Stimulated activated naive CD8-positive, alpha-beta T cell treated with anti-CD3 and anti-CD28 coated beads, Interleukin-15, amount 100 ng/mL, for 72 hours (primary cell): ENCODE measurements around the gene ARSI.

Experiments
- ATAC-seq: fragments of 150-1000 bp; cut with Tn5 transposase; 2 replicates; pipeline ENCODE4 v1.10.0; 2021; ENCODE audit warnings: mild to moderate bottlenecking, moderate library complexity
- DNase-seq, 2 donors: peaks; one replicate each; pipeline ENCODE4 v3.0.0; 2021 to 2022
- H3K27ac Mint-ChIP-seq, 2 donors: one replicate each; pipeline ENCODE4 v1.8.0; 2022; ENCODE audit warnings: mild to moderate bottlenecking in 2 of 2, mixed read lengths in 2 of 2, moderate library complexity in 2 of 2
- H3K27me3 Mint-ChIP-seq: one replicate; pipeline ENCODE4 v1.8.0; 2022; ENCODE audit warnings: mixed read lengths
- H3K4me1 Mint-ChIP-seq: one replicate; pipeline ENCODE4 v1.8.0; 2022; ENCODE audit warnings: mild to moderate bottlenecking, mixed read lengths
- H3K4me3 Mint-ChIP-seq, 2 donors: one replicate each; pipeline ENCODE4 v1.8.0; 2022; ENCODE audit warnings: mild to moderate bottlenecking in 2 of 2, mixed read lengths in 2 of 2, moderate library complexity in 1 of 2
- H3K9me3 Mint-ChIP-seq, 2 donors: one replicate each; pipeline ENCODE4 v1.8.0; 2022; ENCODE audit warnings: mixed read lengths in 2 of 2

Gene ARSI

DNA sequence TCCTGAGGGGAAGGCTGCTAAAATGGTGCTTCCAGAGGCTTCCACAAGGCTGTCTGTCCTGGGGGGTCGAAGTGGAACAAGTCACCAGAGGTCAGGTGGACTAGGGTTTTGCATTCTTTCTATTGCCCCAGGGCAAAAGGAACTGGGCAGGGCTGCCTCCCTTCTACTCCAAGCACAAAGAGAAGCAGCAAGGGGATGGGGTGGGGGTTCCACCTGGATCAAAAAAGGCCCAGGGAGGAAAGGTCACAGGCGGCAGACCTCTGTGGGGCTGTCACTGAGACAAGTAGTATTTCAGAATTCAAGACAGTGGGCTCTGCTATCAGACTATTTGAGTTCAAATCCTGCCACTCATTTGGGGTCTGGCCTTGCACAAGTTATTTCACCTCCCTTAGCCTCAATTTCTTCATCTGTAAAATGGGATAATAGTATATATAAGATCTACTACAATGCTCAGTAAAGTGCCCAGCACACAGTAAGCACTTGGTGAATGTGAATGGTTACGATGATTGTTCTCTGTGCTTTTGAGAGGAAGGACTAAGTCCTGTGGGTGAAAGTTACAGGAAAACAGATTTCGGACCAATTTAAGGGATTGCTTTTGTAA is 1.9 kb upstream of the ARSI start:
- ATAC-seq (no peak), DNase-seq (no peak)
- peaks cover 50% of the 10 kb centered on the region for H3K27me3 Mint-ChIP-seq
- H3K4me1 Mint-ChIP-seq = no peaks in the 10 kb centered on the region
- no peaks in the 10 kb centered on the region for H3K9me3 Mint-ChIP-seq
- H3K27ac Mint-ChIP-seq = no peak overlapping the region
- no peak overlapping the region for H3K4me3 Mint-ChIP-seq

DNA sequence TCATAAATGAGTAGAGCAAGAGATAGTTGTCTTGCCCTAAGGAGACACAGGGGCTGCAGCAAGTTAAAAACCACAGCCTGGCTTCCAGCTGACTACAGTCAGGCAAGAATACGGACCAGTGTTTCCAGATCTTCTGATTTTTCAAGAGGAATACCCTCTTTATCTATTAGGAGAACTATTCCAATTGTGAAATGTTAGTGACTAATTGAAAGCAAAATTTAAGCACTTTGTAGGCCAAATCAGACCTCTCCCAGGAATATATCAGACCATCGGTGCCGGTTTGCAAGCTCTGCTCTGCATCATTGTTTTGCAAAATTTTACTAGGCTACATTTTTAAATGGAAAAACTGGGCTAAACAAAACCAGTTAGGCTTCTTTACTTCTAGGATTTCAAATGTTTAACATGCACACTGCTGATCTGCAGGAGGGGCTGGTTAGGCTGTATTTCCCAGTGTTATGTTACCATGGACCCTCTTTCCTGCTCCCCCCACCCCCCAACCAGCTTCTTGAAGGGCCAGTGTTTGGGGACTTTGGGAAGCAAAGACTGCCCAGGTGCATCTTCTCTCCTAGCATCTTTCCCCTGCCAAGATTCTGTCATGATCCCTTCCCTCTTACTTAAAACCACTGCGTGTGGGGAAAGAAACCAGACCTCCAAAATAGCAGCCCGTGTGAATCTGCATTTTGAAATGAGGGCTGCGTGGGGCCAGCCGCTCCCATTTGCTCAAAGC is 1.1 kb upstream of the ARSI start:
- peaks cover 52% of the 10 kb centered on the region for H3K27me3 Mint-ChIP-seq
- no peak for ATAC-seq
- H3K27ac Mint-ChIP-seq = no peak overlapping the region
- no peak overlapping the region for H3K4me3 Mint-ChIP-seq
- no peak for DNase-seq
- H3K4me1 Mint-ChIP-seq = no peaks in the 10 kb centered on the region
- no peaks in the 10 kb centered on the region for H3K9me3 Mint-ChIP-seq

DNA sequence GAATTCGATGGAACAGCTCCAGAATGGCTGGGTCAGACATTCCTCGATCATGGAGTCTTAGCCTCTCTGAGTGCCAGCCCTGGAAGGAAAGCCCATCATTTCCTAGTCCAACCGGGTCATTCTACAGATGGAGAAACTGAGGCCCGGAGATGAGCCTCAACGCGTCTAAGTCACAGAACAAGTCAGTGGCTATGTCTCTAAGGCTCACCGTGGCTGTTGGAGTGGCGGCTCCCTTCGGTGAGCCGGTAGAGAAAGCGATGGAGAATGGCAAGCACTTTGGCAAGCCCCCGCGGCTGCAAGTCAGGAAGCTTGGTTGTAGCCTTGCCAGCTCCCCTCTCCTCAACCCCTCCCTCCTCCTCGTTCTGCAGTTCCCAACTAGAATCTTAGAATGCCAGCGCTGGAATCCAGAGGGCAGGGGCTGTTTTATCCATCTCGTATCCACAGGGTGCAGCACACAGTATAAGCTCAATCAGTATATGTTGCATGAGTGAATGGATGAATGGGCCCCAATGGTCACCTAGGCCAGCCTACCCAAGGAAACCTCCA is 438 bp upstream of the ARSI start:
- Mint-ChIP-seq H3K27me3 (peaks cover 52% of the 10 kb centered on the region), H3K27ac (no peak overlapping the region), H3K9me3 (no peaks in the 10 kb centered on the region), H3K4me1 (no peaks in the 10 kb centered on the region), H3K4me3 (no peak overlapping the region)
- ATAC-seq (no peak), DNase-seq (no peak)

DNA sequence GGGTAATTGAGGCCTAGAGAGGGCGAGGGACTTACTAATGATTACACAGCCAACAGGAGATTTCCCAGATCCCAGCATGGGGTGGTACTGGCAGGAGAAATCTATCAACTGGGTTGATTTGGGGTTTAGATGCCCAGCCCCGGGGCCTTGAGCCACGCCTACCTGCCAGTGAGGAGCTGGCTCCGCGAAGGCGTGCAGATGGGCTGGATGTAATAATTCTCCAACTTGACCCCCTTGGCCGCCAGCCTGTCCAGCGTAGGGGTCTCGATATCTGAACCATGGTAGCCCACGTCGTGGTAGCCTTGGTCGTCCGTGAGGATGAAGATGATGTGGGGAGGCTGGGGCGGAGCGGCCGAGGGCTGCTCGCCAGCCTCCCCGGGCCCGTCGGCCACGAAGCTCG is 804 bp downstream of the ARSI start:
- no peak for ATAC-seq
- Mint-ChIP-seq H3K4me3 (no peak overlapping the region), H3K4me1 (no peaks in the 10 kb centered on the region), H3K9me3 (no peaks in the 10 kb centered on the region), H3K27ac (no peak overlapping the region), H3K27me3 (peaks cover 52% of the 10 kb centered on the region)
- DNase-seq = no peak

DNA sequence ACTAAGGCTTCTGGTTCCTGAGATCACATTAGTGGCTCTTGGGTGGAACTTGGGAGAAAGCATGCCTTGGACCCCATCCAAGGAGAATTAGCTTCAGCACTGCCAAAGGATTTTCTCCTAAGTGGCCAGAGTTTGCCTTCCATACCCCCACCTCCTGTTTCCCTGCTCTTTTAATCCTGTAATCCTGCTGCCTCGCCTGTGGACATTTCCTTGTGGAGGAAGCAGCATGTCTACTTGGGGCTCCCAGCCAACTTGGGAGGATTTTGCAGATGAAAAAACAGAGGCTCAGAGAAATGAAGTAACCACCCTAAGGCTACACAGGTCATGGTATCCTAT is 1.6 kb downstream of the ARSI start:
- no peak overlapping the region for H3K4me3 Mint-ChIP-seq
- DNase-seq (no peak), ATAC-seq (no peak)
- no peaks in the 10 kb centered on the region for H3K9me3 Mint-ChIP-seq
- no peak overlapping the region for H3K27ac Mint-ChIP-seq
- peaks cover 52% of the 10 kb centered on the region for H3K27me3 Mint-ChIP-seq
- no peaks in the 10 kb centered on the region for H3K4me1 Mint-ChIP-seq

DNA sequence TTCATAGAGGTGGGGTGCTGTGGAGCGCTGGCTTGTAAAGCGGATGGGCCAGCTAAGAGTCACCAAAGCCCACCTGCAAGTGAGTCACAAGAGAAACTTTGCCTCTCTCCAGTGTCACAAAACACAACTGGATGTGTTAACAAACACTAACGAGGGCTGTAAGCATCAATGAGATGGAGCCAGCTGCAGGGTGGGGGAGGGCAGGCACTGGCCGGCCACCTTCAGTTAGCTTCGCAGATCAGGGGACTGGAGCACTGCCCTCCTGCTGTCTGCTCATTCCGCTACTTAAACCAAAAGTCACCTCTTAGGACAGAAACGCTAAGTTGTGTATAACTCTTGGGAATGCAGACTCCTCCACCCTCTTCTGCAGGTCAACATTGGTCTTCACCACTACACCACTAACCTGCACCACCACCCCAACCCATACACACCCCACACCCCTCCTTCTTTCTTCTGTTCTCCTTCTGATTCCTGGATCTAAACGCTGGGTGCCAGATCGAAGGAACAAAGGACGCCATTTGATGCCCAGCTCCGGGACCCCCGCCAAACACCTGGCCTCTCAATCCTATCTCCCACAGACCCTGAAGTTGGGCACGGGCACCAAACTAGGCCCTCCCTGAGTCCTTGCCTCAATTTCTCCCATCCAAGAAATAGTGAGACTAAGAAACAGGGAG is 2.1 kb downstream of the ARSI start:
- Mint-ChIP-seq H3K27ac (no peak overlapping the region), H3K27me3 (peaks cover 52% of the 10 kb centered on the region), H3K4me3 (no peak overlapping the region), H3K9me3 (no peaks in the 10 kb centered on the region), H3K4me1 (no peaks in the 10 kb centered on the region)
- ATAC-seq (no peak), DNase-seq (no peak)

DNA sequence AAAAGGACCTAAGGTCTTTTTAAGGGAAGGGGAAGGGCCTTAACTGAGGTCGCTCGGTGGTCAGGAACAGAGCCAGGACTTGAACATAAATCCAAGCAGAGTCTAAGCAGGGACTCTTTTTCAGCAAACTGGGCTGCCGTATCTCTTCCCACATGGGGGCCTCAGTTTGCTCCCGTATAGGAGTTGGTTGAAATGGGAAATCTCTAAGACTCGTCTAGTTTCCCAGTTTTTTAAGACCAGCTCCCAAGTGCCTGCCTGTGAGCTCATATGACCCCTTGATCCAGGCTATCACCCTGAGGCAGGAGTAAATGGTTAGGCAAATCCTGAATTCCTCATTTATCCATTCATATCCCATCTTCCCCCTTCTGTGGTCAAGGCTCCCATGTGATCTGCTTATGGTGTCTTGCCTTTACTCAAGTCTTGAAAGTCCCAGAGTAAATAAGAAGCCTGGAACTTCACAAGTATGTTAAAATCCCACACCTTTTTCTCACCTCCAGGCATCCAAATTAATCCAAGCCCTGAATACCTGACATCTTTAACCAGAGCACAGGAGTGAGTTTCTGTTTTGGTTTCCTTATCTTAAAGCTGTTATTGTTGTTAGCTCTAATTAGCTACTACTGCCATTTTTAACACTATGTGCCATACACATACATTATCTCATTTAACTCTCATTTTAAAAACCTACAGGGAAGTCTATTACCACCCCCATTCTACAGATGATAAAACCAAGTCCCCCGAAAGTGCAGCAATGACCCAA is 3.0 kb downstream of the ARSI start:
- Mint-ChIP-seq H3K4me3 (no peak overlapping the region), H3K27ac (no peak overlapping the region), H3K4me1 (no peaks in the 10 kb centered on the region), H3K9me3 (no peaks in the 10 kb centered on the region), H3K27me3 (peaks cover 52% of the 10 kb centered on the region)
- ATAC-seq = no peak
- no peak for DNase-seq

DNA sequence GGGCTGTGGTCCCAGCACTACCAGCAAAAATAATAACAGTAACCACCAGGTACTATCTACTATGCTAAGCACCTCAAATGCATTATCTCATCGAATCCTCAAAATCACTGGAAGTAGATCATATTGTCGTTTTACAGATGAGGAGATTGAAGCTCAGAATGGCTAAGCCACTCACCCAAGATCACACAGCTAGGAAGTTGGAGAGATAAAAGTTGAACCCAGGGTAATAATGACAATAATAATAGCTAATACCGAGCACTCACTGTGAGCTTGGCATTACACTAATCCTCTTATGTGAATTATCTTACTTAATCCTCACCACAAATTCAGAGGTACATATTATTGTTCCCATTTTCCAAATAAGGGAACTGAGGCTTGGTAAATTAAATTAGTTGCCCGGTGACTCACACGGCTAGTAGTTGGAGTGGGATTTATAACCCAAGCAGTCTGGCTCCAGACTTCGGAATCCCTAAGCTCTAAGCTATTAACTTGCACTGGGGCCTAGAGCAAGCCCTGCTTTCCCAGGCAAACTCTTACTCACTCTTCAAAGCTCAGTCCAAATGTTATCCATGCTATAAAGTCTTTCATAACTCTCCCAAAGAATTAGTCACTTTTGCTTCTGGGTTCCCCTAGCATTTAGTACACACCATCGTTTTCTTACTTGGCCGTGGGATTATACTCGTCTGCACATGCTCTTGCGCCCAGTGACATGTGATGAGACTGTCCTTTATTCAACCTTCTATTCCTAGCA is 3.8 kb downstream of the ARSI start:
- no peak overlapping the region for H3K27ac Mint-ChIP-seq

DNA sequence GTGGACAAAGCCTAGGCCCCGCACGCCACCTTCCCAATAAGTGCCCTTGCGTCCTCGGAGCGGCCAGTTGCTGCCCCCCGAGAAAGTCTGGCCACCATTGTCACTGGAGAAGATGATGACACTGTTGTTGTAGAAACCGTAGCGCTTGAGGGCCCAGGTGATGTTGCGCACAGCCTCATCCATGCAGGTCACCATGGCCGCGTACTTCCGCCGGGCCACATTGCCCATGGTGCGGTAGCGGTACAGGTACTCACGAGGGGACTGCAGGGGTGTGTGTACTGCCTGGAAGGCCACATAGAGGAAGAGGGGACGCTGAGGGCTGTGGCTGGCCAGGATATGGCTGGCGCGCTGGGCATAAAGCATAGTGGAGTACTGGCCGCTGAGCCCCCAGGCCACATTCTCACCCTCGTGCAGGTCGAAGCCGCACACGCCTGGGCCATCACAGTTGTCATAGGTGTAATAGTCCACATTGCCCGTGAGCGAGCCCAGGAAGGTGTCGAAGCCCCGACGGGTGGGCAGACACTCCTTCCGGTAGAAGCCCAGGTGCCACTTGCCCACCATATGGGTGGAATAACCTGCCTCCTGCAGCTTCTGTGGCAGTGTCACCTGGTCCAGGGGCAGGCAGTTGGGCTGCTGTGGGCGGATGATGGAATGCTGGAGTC is 4.6 kb downstream of the ARSI start:
- DNase-seq = no peak
- Mint-ChIP-seq H3K4me3 (no peak overlapping the region), H3K9me3 (no peaks in the 10 kb centered on the region), H3K27ac (no peak overlapping the region), H3K27me3 (peaks cover 43% of the 10 kb centered on the region), H3K4me1 (no peaks in the 10 kb centered on the region)
- no peak for ATAC-seq

More for the DNA sequence above, 3.8 kb downstream of the ARSI start:
- Mint-ChIP-seq H3K4me3 (no peak overlapping the region), H3K9me3 (no peaks in the 10 kb centered on the region), H3K27me3 (peaks cover 48% of the 10 kb centered on the region), H3K4me1 (no peaks in the 10 kb centered on the region)
- ATAC-seq (no peak), DNase-seq (no peak)

DNA sequence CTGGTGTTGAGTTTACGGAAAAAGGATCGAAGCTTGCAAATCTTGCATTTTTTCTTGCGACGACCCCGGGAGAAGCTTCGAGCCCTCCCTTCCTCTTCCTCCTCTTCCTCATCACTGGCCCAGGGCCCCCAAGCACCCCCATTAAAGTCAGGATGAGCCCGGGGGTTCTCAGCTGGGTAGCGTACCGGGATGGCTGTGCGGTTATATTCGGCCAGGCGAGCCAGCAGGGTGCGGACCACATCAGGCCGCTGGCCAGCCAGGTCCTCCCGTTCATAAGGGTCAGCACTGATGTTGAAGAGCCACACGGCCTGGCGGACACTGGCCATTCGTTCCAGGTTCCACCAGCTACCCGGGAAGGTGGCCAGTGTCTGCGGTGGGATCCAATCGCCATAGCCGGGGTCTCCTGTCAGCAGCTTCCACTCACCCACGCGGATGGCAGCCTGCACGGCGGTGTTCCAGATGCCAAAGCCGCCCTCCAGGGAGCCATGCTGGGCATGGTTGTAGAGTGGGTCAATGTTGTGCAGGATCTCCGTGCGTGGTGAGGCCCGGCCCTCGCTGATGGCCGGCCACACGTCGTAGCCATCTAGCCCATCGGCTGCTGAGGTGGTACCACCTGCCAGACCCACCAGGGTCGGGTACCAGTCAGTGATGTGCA is 5.3 kb downstream of the ARSI start:
- DNase-seq = no peak
- H3K27ac Mint-ChIP-seq = no peak overlapping the region
- no peaks in the 10 kb centered on the region for H3K4me1 Mint-ChIP-seq
- ATAC-seq = no peak
- H3K4me3 Mint-ChIP-seq = no peak overlapping the region
- peaks cover 36% of the 10 kb centered on the region for H3K27me3 Mint-ChIP-seq
- no peaks in the 10 kb centered on the region for H3K9me3 Mint-ChIP-seq

DNA sequence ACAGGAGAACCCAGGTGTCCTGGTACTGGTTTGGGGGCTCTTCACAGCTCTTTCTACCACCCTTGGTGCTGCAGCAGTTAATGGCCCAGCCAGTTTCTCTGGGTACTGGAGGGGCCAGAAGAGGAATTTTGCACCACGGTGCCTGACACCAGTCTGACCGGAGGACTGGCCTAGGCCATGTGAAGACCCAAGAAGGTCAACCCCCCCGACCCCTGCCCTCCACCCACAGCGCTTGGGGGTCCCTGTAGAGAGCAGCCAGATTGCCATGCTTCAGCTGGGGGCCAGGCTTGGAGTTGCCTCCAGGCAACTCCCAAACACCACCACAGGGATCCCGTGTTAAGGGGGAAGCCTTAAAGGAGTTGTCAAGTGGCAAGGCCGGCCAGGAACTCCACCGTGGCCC is 6.2 kb downstream of the ARSI start:
- H3K9me3 Mint-ChIP-seq = no peaks in the 10 kb centered on the region
- no peak for DNase-seq
- H3K4me3 Mint-ChIP-seq = no peak overlapping the region
- peaks cover 27% of the 10 kb centered on the region for H3K27me3 Mint-ChIP-seq
- no peak overlapping the region for H3K27ac Mint-ChIP-seq
- ATAC-seq = no peak
- no peaks in the 10 kb centered on the region for H3K4me1 Mint-ChIP-seq

DNA sequence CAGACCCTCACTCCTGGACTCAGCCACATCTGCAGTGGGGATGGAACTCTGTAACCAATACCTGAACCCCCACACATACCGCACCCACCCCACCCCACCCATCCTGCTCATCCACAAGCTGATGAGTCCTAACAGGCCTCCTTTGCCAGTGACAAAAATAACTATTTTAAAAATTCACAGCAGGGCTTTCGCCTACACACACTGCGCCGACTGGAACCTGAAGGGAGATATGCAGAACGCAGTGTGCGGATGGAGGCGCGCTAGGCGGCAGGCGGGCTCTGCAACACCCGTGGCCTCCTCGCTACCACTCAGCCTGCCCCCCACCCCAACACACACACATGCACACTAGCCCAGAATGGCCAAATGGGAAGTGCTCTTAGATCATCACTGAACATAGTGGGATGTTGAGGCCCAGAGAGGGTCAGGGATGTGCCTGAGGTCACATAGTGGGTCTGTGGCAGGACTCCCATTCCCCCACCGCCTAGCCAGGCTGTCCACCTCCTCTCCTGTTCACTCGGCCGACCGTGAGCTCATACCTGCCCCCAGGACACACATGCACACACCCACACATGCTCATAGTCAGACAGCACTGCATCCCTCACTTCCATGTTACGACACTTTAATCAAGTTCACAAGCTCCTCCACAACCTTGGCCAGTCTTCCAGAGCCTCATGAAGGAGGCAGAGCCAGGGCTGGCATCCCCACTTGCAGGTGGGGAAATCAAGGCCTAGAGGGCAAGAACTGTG is 6.8 kb downstream of the ARSI start:
- Mint-ChIP-seq H3K9me3 (no peaks in the 10 kb centered on the region), H3K27ac (no peak overlapping the region), H3K27me3 (peaks cover 22% of the 10 kb centered on the region), H3K4me1 (no peaks in the 10 kb centered on the region), H3K4me3 (no peak overlapping the region)
- no peak for ATAC-seq
- DNase-seq = no peak

DNA sequence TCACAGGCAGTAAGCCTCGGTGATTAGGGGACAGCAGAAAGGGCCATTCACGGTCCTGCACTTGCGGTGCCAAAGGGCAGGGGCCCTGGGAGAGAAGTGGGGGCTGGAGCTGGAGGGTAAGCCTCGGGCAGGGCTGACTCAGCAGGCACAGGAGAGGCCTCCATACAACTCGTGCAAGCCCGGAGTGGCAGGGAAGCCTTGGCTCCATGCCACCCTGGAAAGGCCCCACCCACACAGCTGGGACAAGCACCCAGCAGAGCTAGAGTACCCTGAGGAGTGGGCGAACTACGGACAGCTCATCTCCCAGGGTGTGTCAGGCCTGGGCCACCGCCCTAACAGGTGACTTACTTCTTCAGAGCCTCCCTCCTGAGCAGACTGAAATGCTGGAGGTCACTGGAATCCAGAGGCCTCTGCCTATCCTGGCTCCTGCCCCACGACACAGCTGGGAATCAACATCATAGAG is 7.5 kb downstream of the ARSI start:
- Mint-ChIP-seq H3K4me3 (no peak overlapping the region), H3K4me1 (no peaks in the 10 kb centered on the region), H3K27ac (no peak overlapping the region), H3K9me3 (no peaks in the 10 kb centered on the region), H3K27me3 (peaks cover 19% of the 10 kb centered on the region)
- ATAC-seq (no peak), DNase-seq (no peak)
